GM12874 (cell line): ENCODE results near the gene IFFO2.

Source experiments
- TF ChIP-seq, protein P1 (sequence below): IDR thresholded peaks from 2 replicates; pipeline ENCODE4 v1.5.1; 2011; ENCODE audit warnings: low read depth, mild to moderate bottlenecking, control low read depth, low read length, moderate library complexity; ENCODE audit not compliant: insufficient read depth

The IFFO2 gene

GRCh38 chr1:18948913-18949685 is 7.4 kb downstream of the IFFO2 start:
- TF ChIP-seq, protein P1, sequence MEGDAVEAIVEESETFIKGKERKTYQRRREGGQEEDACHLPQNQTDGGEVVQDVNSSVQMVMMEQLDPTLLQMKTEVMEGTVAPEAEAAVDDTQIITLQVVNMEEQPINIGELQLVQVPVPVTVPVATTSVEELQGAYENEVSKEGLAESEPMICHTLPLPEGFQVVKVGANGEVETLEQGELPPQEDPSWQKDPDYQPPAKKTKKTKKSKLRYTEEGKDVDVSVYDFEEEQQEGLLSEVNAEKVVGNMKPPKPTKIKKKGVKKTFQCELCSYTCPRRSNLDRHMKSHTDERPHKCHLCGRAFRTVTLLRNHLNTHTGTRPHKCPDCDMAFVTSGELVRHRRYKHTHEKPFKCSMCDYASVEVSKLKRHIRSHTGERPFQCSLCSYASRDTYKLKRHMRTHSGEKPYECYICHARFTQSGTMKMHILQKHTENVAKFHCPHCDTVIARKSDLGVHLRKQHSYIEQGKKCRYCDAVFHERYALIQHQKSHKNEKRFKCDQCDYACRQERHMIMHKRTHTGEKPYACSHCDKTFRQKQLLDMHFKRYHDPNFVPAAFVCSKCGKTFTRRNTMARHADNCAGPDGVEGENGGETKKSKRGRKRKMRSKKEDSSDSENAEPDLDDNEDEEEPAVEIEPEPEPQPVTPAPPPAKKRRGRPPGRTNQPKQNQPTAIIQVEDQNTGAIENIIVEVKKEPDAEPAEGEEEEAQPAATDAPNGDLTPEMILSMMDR = no peak

- TF ChIP-seq, protein P1 = no peak
These were observed 8.2 kb downstream of the IFFO2 start for GRCh38 chr1:18948048-18948912.

DNA sequence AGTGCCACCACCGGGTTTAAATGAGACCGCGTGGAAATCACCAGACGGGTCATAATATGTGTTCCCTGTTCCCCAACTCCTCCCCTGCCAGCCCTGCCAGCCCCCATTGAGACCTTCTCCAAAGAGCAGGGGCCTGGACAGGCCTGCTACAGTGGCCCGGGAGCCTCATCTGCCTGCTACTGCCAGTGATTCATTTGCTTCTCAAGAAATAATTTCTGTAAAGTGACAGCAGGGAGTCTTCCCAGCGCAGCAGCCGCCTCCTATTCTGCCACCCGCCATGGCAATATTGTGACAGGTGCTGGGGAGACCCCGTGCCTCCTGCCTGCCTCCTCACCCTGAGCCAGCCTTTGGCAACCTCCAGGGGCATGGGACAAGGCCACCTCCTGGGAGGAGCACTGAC is 8.9 kb downstream of the IFFO2 start:
- TF ChIP-seq, protein P1 = no peak

- TF ChIP-seq, protein P1 = no peak
These were observed 9.7 kb downstream of the IFFO2 start for GRCh38 chr1:18946550-18947381.

DNA sequence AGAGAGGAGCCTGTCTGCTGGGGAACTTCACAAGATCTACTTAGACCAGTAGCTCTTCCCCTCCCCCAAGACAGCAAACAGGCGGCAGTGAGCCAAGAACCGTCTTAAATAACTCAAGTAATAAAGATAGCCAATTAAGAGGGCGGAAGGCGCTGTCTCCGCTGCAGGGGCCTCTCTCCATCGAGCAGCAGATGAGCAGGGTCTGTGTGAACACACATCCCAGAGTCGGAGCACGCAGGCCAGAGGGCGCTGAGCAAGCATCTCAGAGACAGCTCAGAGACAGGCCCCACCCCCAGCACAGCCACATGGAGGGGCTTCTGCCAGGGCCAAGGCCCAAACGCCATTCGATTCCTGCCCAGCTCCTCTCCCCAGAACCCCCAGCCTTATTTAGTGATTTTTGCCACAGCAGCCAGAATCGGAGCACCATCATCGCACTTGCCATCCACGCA is 11.1 kb downstream of the IFFO2 start:
- TF ChIP-seq, protein P1 = no peak

DNA sequence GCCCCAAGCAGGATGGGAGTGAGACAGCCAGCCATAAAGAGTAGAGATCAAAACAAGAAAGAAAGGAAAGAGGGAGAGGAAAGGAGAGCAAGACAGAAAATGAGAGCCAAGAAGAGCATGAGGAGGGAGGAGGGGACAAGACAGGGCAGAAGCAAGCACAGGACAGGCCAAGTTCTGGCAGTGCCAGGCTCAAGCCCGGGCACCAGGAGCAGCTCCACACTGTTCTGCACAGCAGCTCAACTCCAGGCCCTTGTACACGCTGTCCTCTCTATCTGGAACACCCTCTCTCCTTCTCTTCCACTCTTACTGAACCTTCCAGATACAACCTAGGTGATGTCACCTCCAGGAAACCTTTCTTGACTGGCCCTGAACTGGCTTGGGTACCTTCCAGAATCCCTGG is 11.7 kb downstream of the IFFO2 start:
- TF ChIP-seq, protein P1 = no peak
